NCI-H2196 treated with DMSO at 0.1 percent for 48 hours (cell line): ENCODE data around the gene MAP3K20.
"Not testable (repeated sequence)": the region's sequence is repeated elsewhere in the genome, so short reads cannot be mapped to it uniquely, and the experiment has no call there.

ENCODE experiments used
- DNase-seq: peaks from one replicate; lab custom pipeline; 2025; ENCODE audit not compliant: unreplicated experiment; lab: John Stamatoyannopoulos, UW

Gene MAP3K20

GRCh38 chr2:173119069-173119807 lies 43.6 kb downstream of the MAP3K20 start:
- DNase-seq: peak; percentile 72

- no peak for DNase-seq
These were observed 44.3 kb downstream of the MAP3K20 start for GRCh38 chr2:173119944-173120343.

DNA sequence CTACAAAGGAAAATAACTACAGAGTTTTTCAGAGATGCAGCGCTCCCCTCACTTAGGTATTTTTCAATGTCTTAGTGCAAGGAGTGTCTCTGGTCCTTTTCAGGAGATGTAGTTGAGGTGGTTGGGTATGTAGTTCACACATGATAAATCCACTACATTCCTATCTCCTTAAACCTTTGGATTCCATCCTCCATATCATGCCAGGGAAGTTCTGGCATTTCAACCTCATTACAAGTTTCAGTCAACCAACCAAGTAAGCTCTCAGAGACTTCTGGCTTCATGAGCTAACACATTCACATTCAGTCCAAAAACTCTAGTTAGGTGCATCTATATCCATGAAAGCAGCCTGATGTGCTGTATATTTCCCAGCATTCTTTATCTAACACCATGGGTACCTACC lies 47.3 kb downstream of the MAP3K20 start:
- no peak for DNase-seq

GRCh38 chr2:173124441-173124840 lies 48.8 kb downstream of the MAP3K20 start:
- no peak for DNase-seq

DNA sequence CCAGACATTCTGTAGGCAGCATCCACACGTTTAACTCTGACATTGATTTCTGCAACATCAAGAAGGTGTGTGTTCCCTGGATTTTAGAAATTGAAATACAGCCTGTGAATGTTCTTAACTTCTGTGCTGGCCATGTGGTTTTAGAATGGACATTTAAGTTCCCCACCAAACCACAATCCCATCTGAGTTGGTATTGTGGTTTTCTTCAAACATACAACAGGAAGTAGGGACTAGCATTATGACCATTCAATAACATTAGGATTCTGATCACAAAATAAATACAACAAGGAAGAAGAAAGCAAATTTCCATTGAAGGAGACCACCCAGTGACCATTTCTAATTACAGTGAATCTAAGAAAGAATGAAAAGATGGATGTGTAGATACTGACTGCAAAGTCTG lies 51.2 kb downstream of the MAP3K20 start:
- DNase-seq: no peak

GRCh38 chr2:173128132-173128531 lies 52.5 kb downstream of the MAP3K20 start:
- DNase-seq: not testable (repeated sequence)

DNA sequence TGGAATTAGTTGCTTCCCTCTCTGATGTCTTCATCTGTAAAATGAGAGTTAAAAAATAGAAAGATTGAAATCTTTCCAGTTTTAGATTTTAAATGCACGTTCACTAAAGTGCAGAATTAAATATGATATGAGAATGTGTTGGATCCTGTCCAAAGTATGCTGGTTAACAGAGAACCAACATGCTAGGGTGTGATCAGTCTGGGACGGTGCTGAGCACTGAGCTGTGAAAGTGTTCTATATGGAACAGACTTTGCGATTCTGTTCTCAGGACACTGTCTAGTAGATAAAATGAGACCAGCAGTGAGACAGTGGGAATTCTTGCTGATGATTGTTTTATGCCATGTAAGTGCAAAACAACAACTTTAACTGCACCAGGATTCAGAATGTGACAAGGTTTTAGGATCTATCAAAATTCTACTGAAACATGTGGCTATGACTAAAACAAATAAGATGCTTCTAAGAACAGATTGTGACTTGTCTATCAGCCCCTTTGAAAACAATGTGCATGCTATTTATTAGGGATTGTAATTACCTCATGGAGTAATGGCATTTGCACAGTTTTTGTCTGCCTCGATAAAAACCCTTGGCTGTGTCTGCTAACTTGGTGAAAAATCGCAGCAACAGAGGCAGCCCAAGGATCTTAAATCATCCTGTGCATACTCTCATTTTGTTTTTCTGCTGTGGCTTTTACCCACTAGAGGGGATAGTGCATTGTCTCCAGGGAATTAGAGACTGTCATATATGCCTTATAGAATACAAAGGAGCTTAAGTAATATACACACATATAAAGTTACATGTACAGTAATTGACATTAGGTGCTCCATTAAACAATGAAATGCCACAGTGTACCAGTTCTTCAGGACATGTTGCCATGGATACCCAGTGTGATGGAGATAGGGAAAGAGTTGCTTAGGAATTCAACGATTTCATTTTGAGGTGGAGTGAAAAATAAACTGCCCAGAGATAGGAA lies 55.1 kb downstream of the MAP3K20 start:
- no peak for DNase-seq

DNA sequence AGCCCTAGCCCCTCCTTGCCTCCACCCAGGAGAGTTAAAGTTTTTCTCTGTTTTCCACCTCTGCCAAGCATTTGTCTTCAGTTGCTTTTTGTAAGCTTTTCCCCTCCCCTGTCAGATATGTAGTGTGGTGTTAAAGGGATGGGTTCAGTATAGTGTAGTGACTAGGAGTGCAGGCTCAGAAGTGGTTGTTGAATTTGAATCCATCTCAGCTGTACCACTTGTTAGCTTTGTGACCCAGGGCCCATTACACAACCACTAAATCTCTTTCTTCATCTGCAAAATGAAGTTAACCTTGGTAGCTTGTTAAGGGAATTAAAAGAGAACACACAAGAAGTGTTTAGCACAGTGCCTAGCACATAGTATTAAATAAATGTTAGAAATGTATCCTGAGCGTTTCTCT lies 56.9 kb downstream of the MAP3K20 start:
- DNase-seq: no peak

DNA sequence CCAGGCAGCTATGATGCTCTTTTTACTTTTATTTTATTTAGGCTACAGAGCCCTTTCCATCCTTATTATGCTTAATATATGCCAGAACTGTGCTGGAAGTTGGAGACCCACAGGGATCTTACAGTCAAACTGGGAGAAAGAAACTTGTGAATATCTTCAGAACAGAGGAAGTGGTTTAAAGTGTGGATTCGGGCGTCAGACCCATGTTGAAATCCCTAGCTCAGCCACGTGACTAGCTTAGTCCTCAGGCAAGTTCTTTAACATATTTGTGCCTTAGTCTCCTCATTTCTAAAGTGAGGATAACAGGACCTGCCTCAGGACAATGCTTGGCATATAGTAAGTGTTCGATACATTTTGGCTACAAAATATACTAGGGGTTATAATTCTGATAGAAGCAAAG lies 59.1 kb downstream of the MAP3K20 start:
- no peak for DNase-seq

GRCh38 chr2:173136067-173136466 lies 60.4 kb downstream of the MAP3K20 start:
- no peak for DNase-seq

- no peak for DNase-seq
These were observed 61.0 kb downstream of the MAP3K20 start for GRCh38 chr2:173136599-173136998.

- no peak for DNase-seq
These were observed 62.0 kb downstream of the MAP3K20 start for GRCh38 chr2:173137610-173138009.

- DNase-seq: no peak
These were observed 63.3 kb downstream of the MAP3K20 start for GRCh38 chr2:173138962-173139361.

- no peak for DNase-seq
These were observed 66.0 kb downstream of the MAP3K20 start for GRCh38 chr2:173141666-173142065.

- no peak for DNase-seq
These were observed 69.8 kb downstream of the MAP3K20 start for GRCh38 chr2:173145454-173145853.

DNA sequence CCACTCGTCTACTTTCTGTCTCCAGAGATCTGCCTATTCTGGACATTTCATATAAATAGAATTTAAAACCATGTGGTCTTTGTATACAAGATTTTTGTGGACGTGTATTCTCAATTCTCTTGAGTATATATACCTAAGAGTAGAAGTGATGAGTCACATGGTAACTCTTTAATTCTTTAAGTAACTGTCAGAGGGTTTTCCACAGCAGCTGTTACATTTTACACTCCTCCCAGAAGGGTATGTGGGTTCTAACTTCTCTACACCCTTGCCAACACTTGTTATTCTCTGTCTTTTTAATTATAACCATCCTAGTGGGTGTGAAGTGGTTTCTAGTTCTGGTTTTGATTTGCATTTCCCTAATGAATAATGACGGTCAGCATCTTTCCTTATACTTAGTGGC lies 70.9 kb downstream of the MAP3K20 start:
- no peak for DNase-seq

DNA sequence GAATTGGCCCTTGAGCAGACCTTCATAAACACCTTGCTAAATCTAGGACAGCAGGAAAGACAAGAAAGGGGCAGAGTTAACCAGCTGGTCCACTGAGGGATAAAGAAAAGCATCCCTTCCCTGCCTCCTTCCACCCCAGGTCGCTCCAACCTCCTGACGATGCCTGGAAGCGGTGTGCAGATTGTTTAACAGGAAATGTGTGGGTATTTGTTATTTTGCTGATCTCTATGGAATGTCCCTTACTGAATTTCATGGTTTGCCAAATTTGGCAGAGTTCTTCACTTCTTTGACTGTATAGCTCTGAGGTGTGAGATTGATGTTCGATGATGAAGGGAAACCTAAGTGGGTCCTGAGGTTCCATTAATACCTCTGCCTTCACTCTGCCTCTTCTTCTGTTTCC lies 72.9 kb downstream of the MAP3K20 start:
- DNase-seq: no peak

- DNase-seq: no peak
These were observed 73.8 kb downstream of the MAP3K20 start for GRCh38 chr2:173149491-173149890.

DNA sequence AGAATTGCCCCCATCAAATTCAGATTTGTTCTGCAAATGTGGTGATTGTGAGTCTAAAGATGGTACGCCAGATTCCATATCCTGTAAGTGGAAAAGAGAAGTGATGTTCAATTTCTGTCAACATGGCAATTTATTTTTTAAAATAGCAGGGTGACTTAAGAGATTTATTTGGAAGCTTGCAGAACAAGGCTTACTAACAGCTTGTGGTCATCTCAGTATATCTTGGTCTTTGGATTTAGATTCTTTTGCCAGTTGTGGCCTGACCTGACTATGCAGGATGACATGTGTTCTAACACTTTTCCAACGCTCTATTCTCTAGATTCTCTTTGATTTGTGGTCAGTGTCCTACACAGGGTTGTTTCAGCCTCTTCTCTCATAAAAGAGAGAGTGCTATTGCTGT lies 74.4 kb downstream of the MAP3K20 start:
- no peak for DNase-seq

DNA sequence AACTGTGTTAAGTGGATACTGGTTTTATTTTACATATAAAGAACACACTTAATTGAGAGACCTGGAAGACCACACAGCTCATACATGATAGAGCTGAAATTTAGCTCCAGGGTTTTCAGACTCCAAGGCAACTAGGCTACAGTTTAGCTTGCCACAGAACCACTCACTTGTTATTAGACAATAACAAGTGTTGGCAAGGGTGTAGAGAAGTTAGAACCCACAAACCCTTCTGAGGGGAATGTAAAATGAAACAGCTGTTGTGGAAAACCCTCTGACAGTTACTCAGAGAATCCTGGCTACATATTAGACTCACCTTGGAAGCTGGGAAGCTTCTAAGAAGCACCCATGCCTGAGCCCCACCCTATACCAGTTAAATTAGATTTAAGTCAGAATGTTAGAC lies 75.3 kb downstream of the MAP3K20 start:
- no peak for DNase-seq

- no peak for DNase-seq
These were observed 76.2 kb downstream of the MAP3K20 start for GRCh38 chr2:173151671-173152401.
